Stomach (tissue), 9 donors: ENCODE data around the gene IFITM10. TPM values are rescaled to one million over a fixed set of nuclear protein-coding genes. Genes with fewer than 3 reads are reported as not detected.

Experiments used
- DNase-seq, 2 donors: peaks; one replicate each; pipeline versions ENCODE4 v3.0.0 to v3.0.0-alpha.2; 2013 to 2019
- H3K27ac ChIP-seq, 5 donors: fragments of 200-600 bp in 4 of 5; sonication (generic) in 4 of 5; one replicate each; pipeline ENCODE4 v1.5.1; 2013 to 2019; ENCODE audit warnings: mild to moderate bottlenecking in 1 of 5, moderate library complexity in 1 of 5
- H3K27me3 ChIP-seq, 3 donors: fragments of 200-600 bp; sonication (generic); one replicate each; pipeline ENCODE4 v1.5.1; 2017 to 2019; ENCODE audit warnings: mixed run types in 1 of 3
- H3K36me3 ChIP-seq, 4 donors: fragments of 200-600 bp; sonication (generic); 1 replicate in 3 of 4; 2 replicates in 1 of 4; pipeline ENCODE4 v1.5.1; 2016 to 2019
- H3K4me1 ChIP-seq, 4 donors: fragments of 200-600 bp; sonication (generic); one replicate each; pipeline ENCODE4 v1.5.1; 2016 to 2019
- H3K4me3 ChIP-seq, 4 donors: fragments of 200-600 bp; sonication (generic) in 3 of 4; one replicate each; pipeline ENCODE4 v1.5.1; 2016 to 2019; ENCODE audit warnings: mild to moderate bottlenecking in 1 of 4
- H3K9me3 ChIP-seq, 4 donors: fragments of 200-600 bp; sonication (generic); one replicate each; pipeline ENCODE4 v1.5.1; 2016 to 2019
- CTCF ChIP-seq, 7 experiments: fragments of 450-650 bp in 4 of 7; fragments of 200-600 bp in 3 of 7; sonication (generic) in 3 of 7; IDR thresholded peaks; one replicate each; pipeline ENCODE4 v1.5.1; 2016 to 2019; ENCODE audit warnings: antibody characterized with exemption in 7 of 7, control low read depth in 2 of 7, mild to moderate bottlenecking in 1 of 7
- EP300 ChIP-seq: sonication (generic); formaldehyde crosslinking; IDR thresholded peaks from one replicate; pipeline ENCODE4 v1.6.1; 2017; ENCODE audit warnings: antibody characterized with exemption
- POLR2A ChIP-seq, 4 donors: fragments of 450-650 bp; IDR thresholded peaks; one replicate each; pipeline ENCODE4 v1.6.1; 2016; ENCODE audit warnings: antibody characterized with exemption in 4 of 4, control low read depth in 2 of 4, mild to moderate bottlenecking in 1 of 4, moderate library complexity in 1 of 4
- POLR2AphosphoS5 ChIP-seq, 3 donors: sonication (generic); formaldehyde crosslinking; IDR thresholded peaks; one replicate each; pipeline ENCODE4 v1.6.1; 2016; ENCODE audit warnings: antibody characterized with exemption in 3 of 3
- WGBS, 5 donors: extraction: QIAGEN DNeasy Blood & Tissue Kit in 3 of 5; methylation state at CpG; one replicate each; pipeline versions ENCODE4 v1.1.5 to v1.1.7; 2013 to 2018; 5-methylcytosine and 5-hydroxymethylcytosine counted together
- intact Hi-C: fragments of 100-400 bp; cut with DNase I; formaldehyde crosslinking; loops from one replicate; pipeline ENCODE4 v1.15.1; 2023; ENCODE audit warnings: low total_unique reads
- polyA plus RNA-seq, 3 donors: library from polyadenylated mRNA; stranded (reverse); fragments of 200-250 nt; gene quantifications; one replicate each; pipeline ENCODE4 v1.2.3, GENCODE V29; 2013
- total RNA-seq, 5 donors: library from RNA; depleted of rRNA; stranded (reverse); fragments of >200 nt; gene quantifications; one replicate each; pipeline versions ENCODE4 v1.1.0 to v1.2.3, GENCODE V29; 2014 to 2016
- donor health status: healthy with polysubstance abuse.
- donor health status: Bipolar disorder and iron deficiency.
- donor health status: healthy.

The IFITM10 gene
- total and polyA plus RNA-seq, 8 donors: 0.19 to 1.1 (median 0.84) TPM; not detected in 4

DNA sequence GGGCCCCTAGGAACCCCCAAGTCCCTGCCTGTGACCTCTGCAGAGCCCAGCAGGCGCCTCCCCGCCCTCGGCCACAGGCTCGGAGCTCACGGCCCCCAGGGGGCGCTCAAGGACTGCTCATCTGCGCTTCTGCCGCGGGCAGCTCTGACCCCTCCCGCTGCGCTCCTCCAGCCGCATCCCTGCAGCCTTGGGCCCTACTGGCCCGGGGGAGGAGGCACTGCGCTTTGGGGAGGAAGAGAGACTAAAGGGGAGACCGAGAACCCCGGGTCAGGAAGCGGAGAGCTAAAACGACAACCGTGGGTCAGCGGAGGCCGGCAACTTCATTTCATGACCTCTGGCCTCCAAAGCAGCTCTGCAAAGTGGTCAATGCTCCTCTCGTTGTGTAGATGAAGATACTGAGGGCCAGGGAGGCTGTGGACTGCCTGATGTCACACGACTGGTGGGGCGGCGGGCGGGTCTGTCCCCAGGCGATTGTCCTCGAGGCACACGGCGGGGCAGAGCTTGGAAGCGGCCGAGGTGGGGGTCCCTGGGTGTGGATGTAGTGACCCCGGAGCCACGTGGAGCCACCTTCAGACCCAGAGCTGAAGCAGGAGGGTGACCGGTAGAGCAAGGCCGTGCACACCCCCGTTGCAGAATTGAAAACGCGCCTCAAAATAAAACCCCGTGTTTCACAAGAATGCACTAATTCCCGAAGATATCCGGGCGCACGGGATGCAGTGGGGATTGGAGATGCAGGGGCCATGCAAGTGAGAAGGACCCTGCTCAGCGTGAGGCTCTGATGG, 56.1 kb downstream of the IFITM10 start:
- peak overlapping the region; percentile 21 to 53 (median 34) for H3K4me3 ChIP-seq
- intact Hi-C loops: no loop called here
- peaks cover 13 to 18% (median 15%) of the 10 kb centered on the region in 4 donors for H3K4me1 ChIP-seq
- TF ChIP-seq EP300 (no peak), CTCF (IDR thresholded peaks at IDR 0.05) (peak in 6 of 7 experiments; percentile 12 to 88 (median 86)), POLR2A (IDR thresholded peaks at IDR 0.05) (no peak), POLR2AphosphoS5 (IDR thresholded peaks at IDR 0.05) (peak in 1 of 3 donors; percentile 46)
- H3K27ac ChIP-seq: peak overlapping the region in 3 of 5 donors; percentile 30 to 66 (median 65)
- peak; percentile 90 to 95 for DNase-seq
- 46 to 64% (median 48%) methylated on average over 34 to 45 of the region's 45 CpGs for WGBS, 5 donors
- peaks cover 0 to 38% (median 5%) of the 10 kb centered on the region in 3 donors for H3K27me3 ChIP-seq
- no peaks in the 10 kb centered on the region for H3K9me3 ChIP-seq
- no peaks in the 10 kb centered on the region for H3K36me3 ChIP-seq

DNA sequence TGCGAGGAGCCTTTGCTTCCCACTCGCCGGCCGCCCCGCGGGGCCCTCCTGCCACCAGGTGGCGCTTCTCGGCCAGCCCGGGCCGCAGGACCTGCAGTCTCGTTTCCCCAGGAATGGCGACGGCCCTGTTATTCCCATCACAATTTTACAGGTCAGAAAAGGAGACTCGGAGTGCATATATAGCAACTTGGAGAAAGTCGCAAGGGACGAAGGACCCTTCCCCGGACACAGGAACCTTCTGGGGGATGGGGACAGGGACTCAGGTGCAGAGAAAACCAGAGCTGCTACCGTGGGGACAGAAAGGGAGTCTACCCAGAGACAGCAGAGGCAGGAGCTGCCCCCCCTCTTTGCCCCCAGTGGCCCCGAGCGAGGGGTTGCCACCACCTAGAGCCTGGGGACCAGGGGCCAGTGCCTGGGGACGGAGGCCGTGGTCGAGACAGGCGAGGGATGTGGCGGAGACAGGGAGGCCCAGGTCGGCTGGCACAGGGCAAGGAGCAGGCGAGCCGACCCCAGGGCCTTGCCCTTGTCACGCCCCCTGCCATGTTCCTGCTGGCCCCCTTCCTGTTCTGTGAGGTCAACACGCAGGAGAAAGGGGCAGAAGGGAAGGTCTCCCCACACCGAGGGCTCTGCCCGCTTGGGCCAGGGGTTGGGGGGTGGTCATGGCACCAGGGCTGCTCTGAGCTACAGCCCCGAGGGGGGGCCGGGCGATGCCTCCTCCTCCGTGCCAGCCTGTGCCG, 56.9 kb downstream of the IFITM10 start:
- intact Hi-C loops: loop anchor here (2.0 kb wide), 1 partner anchor 139 kb away; no protein-coding TSS in a partner anchor
- Histone ChIP-seq H3K4me1 (peaks cover 13 to 18% (median 15%) of the 10 kb centered on the region in 4 donors), H3K9me3 (no peaks in the 10 kb centered on the region), H3K36me3 (no peaks in the 10 kb centered on the region), H3K4me3 (peak overlapping the region; percentile 21 to 53 (median 34)), H3K27me3 (peaks cover 0 to 41% (median 5%) of the 10 kb centered on the region in 3 donors), H3K27ac (peak overlapping the region in 3 of 5 donors; percentile 30 to 66 (median 65))
- 14 to 22% (median 15%) methylated on average over 26 to 37 of the region's 37 CpGs for WGBS, 5 donors
- DNase-seq: peak; percentile 84 to 93
- no peak for TF ChIP-seq POLR2AphosphoS5 (IDR thresholded peaks at IDR 0.05)
- no peak for TF ChIP-seq POLR2A (IDR thresholded peaks at IDR 0.05)
- TF ChIP-seq CTCF (IDR thresholded peaks at IDR 0.05): peak in 5 of 7 experiments; percentile 63 to 91 (median 90)
- TF ChIP-seq EP300: no peak

GRCh38 chr11:1692708-1693326, 57.6 kb downstream of the IFITM10 start:
- peak overlapping the region in 1 of 4 donors; percentile 44 for H3K4me3 ChIP-seq
- peaks cover 0 to 44% (median 5%) of the 10 kb centered on the region in 3 donors for H3K27me3 ChIP-seq
- no peak overlapping the region for H3K27ac ChIP-seq
- WGBS, 5 donors: 46 to 53% (median 48%) methylated on average over 17 to 20 of the region's 20 CpGs
- H3K9me3 ChIP-seq: no peaks in the 10 kb centered on the region
- no peaks in the 10 kb centered on the region for H3K36me3 ChIP-seq
- TF ChIP-seq EP300 (no peak), POLR2AphosphoS5 (IDR thresholded peaks at IDR 0.05) (no peak), CTCF (IDR thresholded peaks at IDR 0.05) (no peak), POLR2A (IDR thresholded peaks at IDR 0.05) (no peak)
- DNase-seq: no peak
- H3K4me1 ChIP-seq: peaks cover 13 to 18% (median 15%) of the 10 kb centered on the region in 4 donors
- intact Hi-C loops: loop anchor here (2.0 kb wide), 1 partner anchor 140 kb away; no protein-coding TSS in a partner anchor
